Activated naive CD4-positive, alpha-beta T cell treated with anti-CD3 and anti-CD28 coated beads, Interleukin-2, amount 50 U/mL, for 72 hours (primary cell): ENCODE measurements around the gene WDR73. TPM values are rescaled to one million over a fixed set of nuclear protein-coding genes. Genes with fewer than 3 reads are reported as not detected.

Experiments used
- total RNA-seq, 2 donors: library from RNA; stranded (reverse); gene quantifications; one replicate each; pipeline ENCODE4 v1.2.3, GENCODE V29; 2022

Gene WDR73
- total RNA-seq, 2 donors from 2014 or later = 6.9 to 17.5 TPM

Other genes starting within 250 kb of the WDR73 start
- 1 to 10 TPM; 5.6 to 6.2 TPM for gene ZSCAN2, start 53.3 kb downstream of the WDR73 start, total RNA-seq
- 1 to 10 TPM; 1.9 to 9.4 TPM for gene NMB, start 3.9 kb upstream of the WDR73 start, total RNA-seq
- gene SEC11A, start 61.9 kb upstream of the WDR73 start, total RNA-seq = 100 to 1,000 TPM; 111 to 129 TPM
- 10 to 100 TPM; 22.7 to 34.7 TPM for gene ZNF592, start 94.3 kb upstream of the WDR73 start, total RNA-seq
- under 1 TPM; 0.07 to 0.54 TPM for gene ALPK3, start 163.1 kb upstream of the WDR73 start, total RNA-seq
- under 1 TPM in 1 of 2 donors, not detected in 1; 0.30 TPM for gene SLC28A1, start 230.4 kb upstream of the WDR73 start, total RNA-seq